ENCODE data around the gene WNT8A.
"Not testable (repeated sequence)": the region's sequence is repeated elsewhere in the genome, so short reads cannot be mapped to it uniquely, and the experiment has no call there.

WNT8A gene, protein sequence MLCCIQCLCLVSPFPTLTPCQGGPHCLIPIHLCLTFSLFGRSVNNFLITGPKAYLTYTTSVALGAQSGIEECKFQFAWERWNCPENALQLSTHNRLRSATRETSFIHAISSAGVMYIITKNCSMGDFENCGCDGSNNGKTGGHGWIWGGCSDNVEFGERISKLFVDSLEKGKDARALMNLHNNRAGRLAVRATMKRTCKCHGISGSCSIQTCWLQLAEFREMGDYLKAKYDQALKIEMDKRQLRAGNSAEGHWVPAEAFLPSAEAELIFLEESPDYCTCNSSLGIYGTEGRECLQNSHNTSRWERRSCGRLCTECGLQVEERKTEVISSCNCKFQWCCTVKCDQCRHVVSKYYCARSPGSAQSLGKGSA

GRCh38 chr5:138083702-138084101 is at the start of gene WNT8A:
Gene WNT8A (plus strand): TSS chr5:138084033. CDS start chr5:138084128, 95 bp downstream.
- H3K4me3 ChIP-seq (replicated peaks in 1 of 2; ENCODE audit: low read depth in 2 of 2, low read length in 2 of 2) = no peak within 1 kb of the TSS
- TF ChIP-seq, protein P1, sequence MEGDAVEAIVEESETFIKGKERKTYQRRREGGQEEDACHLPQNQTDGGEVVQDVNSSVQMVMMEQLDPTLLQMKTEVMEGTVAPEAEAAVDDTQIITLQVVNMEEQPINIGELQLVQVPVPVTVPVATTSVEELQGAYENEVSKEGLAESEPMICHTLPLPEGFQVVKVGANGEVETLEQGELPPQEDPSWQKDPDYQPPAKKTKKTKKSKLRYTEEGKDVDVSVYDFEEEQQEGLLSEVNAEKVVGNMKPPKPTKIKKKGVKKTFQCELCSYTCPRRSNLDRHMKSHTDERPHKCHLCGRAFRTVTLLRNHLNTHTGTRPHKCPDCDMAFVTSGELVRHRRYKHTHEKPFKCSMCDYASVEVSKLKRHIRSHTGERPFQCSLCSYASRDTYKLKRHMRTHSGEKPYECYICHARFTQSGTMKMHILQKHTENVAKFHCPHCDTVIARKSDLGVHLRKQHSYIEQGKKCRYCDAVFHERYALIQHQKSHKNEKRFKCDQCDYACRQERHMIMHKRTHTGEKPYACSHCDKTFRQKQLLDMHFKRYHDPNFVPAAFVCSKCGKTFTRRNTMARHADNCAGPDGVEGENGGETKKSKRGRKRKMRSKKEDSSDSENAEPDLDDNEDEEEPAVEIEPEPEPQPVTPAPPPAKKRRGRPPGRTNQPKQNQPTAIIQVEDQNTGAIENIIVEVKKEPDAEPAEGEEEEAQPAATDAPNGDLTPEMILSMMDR (IDR thresholded peaks at IDR 0.05; ENCODE audit: low read depth, low read length) = no peak
- no peak for DNase-seq (ENCODE audit: low read depth in 2 of 2)

DNA sequence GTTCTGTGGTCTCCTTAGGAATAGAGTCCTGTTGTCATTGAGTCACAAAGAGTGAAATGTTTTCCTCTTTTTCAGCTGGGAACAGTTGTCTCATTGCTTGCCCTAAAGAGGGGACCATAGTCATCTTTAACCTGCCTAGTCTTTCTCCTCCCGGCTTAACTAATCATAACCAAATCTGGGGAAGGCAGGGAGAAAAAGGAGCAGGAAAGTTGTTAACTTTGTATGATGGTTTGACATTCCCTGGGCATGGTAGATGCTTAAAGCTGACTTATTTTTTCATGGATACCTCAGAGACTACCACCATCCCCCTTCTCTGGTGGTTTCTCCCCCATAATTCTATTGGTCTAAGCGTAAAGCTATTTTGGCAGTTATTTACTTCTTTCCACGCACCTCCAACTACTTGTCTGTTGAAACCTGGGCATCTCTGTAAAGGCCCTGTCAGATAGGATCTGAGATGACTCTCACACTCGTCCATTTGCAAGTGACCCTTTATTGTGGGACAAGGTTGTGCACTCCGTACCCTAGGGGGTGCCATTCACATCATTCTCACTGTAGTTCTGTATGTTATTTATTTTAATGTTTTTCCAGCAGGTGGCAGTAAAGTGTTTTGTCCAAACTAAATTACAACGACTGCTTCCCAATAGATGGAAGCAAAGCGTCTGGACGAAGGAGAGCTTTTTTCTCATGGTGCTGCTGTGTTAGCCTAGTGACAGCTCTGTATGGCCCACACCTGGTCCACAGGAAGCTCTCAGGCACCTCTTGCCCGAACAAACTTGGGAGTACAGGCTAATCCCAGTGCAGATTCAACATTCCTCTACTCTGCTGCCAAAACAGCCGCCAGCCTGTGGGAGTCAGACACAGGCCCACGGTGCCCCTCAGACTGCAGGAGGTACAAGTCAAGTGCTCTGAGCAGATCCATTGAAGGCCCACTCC is 48.0 kb upstream of the WNT8A start:
- TF ChIP-seq, protein P1 (IDR thresholded peaks at IDR 0.05; ENCODE audit: low read depth, low read length) = peak; percentile 79
- DNase-seq (ENCODE audit: low read depth in 2 of 2) = peak; percentile 93
- H3K4me3 ChIP-seq (replicated peaks in 1 of 2; ENCODE audit: low read depth in 2 of 2, low read length in 2 of 2) = no peak overlapping the region

DNA sequence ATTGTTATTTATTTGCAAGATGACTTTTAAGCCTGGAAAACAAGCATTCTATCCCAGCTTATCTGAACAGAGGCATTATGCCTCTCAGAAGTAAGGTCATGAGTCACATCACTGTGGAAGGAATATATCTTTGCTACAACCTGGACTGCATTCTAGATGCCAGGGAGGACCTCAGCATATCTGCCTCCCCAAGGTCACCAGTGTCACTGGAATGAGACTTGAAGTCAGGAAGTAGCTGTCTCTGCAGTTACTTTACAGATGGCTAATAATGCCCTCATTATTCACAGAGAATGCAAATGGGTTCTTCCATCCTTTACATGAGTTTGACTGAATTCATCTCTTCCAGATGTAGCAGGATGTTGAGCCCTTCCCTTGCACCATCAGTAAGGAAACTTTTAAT is 46.6 kb upstream of the WNT8A start:
- TF ChIP-seq, protein P1 (IDR thresholded peaks at IDR 0.05; ENCODE audit: low read depth, low read length) = no peak
- H3K4me3 ChIP-seq (replicated peaks in 1 of 2; ENCODE audit: low read depth in 2 of 2, low read length in 2 of 2) = no peak overlapping the region
- DNase-seq (ENCODE audit: low read depth in 2 of 2) = no peak

GRCh38 chr5:138037907-138038633 is 45.8 kb upstream of the WNT8A start:
- TF ChIP-seq, protein P1 (IDR thresholded peaks at IDR 0.05; ENCODE audit: low read depth, low read length) = no peak
- no peak overlapping the region for H3K4me3 ChIP-seq (replicated peaks in 1 of 2; ENCODE audit: low read depth in 2 of 2, low read length in 2 of 2)

DNA sequence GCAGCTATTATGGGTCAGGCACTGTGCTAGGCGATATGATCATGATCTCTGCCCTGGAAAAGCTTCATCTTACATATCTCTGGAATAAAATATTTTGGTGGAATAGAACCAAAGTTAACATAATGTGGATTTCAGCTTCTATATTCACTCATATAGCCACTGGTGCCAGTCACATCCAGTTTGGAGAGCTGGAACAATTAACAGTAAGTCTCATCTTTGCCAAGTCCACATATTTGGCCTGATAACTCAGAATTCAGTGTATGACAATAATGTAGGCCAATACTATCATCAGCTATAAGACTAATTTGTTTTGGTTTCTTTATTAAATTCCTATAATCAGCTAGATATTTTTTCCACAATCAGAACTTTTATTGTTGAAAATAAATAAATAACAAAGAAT is 45.0 kb upstream of the WNT8A start:
- DNase-seq (ENCODE audit: low read depth in 2 of 2) = no peak
- no peak overlapping the region for H3K4me3 ChIP-seq (replicated peaks in 1 of 2; ENCODE audit: low read depth in 2 of 2, low read length in 2 of 2)
- TF ChIP-seq, protein P1 (IDR thresholded peaks at IDR 0.05; ENCODE audit: low read depth, low read length) = no peak

More at GRCh38 chr5:138037907-138038633, 45.8 kb upstream of the WNT8A start:
- no peak for DNase-seq (ENCODE audit: low read depth in 2 of 2)

DNA sequence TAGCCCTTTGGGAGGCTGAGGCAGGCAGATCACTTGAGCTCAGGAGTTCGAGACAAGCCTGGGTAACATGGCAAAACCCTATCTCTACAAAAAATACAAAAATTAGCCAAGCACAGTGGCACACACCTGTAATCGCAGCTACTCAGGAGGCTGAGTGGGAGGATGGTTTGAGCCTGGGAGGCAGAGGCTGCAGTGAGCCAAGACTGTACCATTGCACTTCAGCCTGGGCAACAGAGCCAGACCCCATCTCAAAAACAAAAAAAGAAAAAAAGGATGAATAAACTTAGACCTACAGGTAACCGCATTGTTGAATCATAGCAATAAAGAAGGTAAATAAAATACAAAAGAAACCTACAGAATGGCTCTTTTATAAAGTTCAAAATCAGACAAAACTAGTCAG is 38.5 kb upstream of the WNT8A start:
- H3K4me3 ChIP-seq (replicated peaks in 1 of 2; ENCODE audit: low read depth in 2 of 2, low read length in 2 of 2); DNase-seq (ENCODE audit: low read depth in 2 of 2): not testable (repeated sequence)
